SU-DHL-6 (cell line): Measurements from ENCODE around the gene CFDP1.

Experiments
- H2AFZ ChIP-seq: fragments of 200-600 bp; sonication (generic); 2 replicates; pipeline ENCODE4 v1.6.1; 2014; ENCODE audit warnings: low read depth, mild to moderate bottlenecking, moderate library complexity, mixed read lengths, antibody characterized with exemption, low read length; ENCODE audit not compliant: severe bottlenecking
- H3F3A ChIP-seq: fragments of 200-600 bp; shearing (Covaris generic); 2 replicates; pipeline ENCODE4 v1.6.0; 2016; ENCODE audit warnings: antibody characterized with exemption, mild to moderate bottlenecking; ENCODE audit not compliant: insufficient read depth
- H3K27ac ChIP-seq: fragments of 200-600 bp; sonication (generic); 2 replicates; pipeline ENCODE4 v1.5.1; 2016; ENCODE audit warnings: low read depth, mild to moderate bottlenecking, low read length, moderate library complexity, mixed read lengths
- H3K27me3 ChIP-seq: fragments of 200-600 bp; sonication (generic), shearing (Covaris generic); 2 replicates; pipeline ENCODE4 v1.6.0; 2014; ENCODE audit warnings: mild to moderate bottlenecking, low read length
- H3K36me3 ChIP-seq: fragments of 200-600 bp; sonication (generic); 2 replicates; pipeline ENCODE4 v1.6.1; 2014; ENCODE audit warnings: mild to moderate bottlenecking, low read length, mixed read lengths
- H3K4me2 ChIP-seq: fragments of 300-600, 200-600 bp; shearing (Covaris generic), sonication (generic); 2 replicates; pipeline ENCODE4 v1.6.0; 2014; ENCODE audit warnings: low read length, low read depth, mild to moderate bottlenecking; ENCODE audit not compliant: poor library complexity, severe bottlenecking
- H3K4me3 ChIP-seq: fragments of 200-600 bp; sonication (generic); 2 replicates; pipeline ENCODE4 v1.5.1; 2014; ENCODE audit warnings: antibody characterized with exemption, low read length, mild to moderate bottlenecking, mixed read lengths; ENCODE audit not compliant: insufficient read depth, poor library complexity, severe bottlenecking
- H3K79me2 ChIP-seq: fragments of 200-600 bp; sonication (generic); 2 replicates; pipeline ENCODE4 v1.6.1; 2014; ENCODE audit warnings: mild to moderate bottlenecking, low read length, moderate library complexity; ENCODE audit not compliant: insufficient read depth
- H3K9ac ChIP-seq: fragments of 200-600 bp; sonication (generic); 2 replicates; pipeline ENCODE4 v1.7.0; 2014; ENCODE audit warnings: mild to moderate bottlenecking, low read length
- H3K9me2 ChIP-seq: fragments of 200-600 bp; sonication (generic); replicated peaks from 2 replicates; pipeline ENCODE4 v1.6.1; 2014; ENCODE audit warnings: low read length; ENCODE audit not compliant: insufficient read depth
- H3K9me3 ChIP-seq: fragments of 200-600 bp; sonication (generic); 2 replicates; pipeline ENCODE4 v1.6.1; 2014; ENCODE audit warnings: low read length, mixed read lengths; ENCODE audit not compliant: insufficient read depth
- H4K20me1 ChIP-seq: fragments of 200-600 bp; sonication (generic); 2 replicates; pipeline ENCODE4 v1.6.1; 2014; ENCODE audit warnings: low read depth, mild to moderate bottlenecking, antibody characterized with exemption, low read length, moderate library complexity, mixed read lengths
- CTCF ChIP-seq: fragments of 200-600 bp; sonication (generic); IDR thresholded peaks from one replicate; pipeline ENCODE4 v1.5.1; 2017; ENCODE audit warnings: antibody characterized with exemption, mild to moderate bottlenecking, low read length, moderate library complexity; ENCODE audit not compliant: insufficient read depth, poor library complexity, severe bottlenecking
- EZH2phosphoT487 ChIP-seq: fragments of 200-600 bp; sonication (generic), shearing (Covaris generic); conservative IDR thresholded peaks from 2 replicates; pipeline ENCODE4 v1.6.1; 2018; ENCODE audit warnings: mild to moderate bottlenecking, antibody characterized with exemption, low read length, moderate library complexity, mixed read lengths

CFDP1 gene

DNA sequence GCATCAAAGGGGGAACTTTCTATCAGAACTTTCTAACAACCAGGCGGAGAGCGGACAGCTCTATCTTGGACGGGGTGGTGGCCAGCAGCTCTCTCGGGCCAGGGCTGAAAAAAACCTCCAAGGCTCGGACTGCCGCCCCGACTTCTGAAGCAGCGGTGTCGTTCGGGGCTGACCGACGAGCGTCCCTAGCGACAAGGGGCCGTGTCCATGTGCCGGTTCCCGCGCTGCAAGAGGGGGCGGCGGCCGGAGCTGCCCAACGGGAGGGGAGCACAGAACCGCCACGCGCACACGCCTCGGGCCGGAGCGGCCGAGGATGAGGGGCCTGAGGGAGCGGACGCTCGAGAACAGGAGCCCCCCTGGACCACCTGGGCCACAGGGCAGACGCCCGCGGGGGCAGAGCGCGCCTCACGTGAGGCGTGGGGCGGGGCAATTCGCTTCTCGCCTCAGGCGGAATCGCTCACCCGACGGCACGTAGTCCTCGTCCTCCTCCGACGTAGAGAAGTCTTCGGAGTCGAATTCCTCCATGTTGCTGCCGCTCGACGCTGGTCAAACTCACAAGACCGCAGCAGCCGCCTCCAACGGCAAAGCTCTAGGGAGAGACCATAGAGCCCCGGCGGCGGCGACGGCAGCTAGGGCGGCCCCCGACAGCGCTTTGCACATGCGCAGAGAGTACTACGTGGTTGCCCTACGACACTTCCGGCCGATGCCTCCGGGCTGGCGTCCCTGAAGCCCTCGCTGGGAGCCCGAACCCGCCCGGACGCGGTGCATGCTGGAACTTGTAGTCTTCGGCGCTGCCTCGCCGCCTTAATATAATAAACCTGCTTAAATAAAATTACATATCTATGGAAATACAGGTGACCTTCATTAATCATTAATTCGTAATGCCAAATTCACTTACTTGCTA, at the start of gene CFDP1:
TSS of gene CFDP1 (minus strand) at position 676 of the 904 bp plus-strand sequence. CDS start at position 525, 151 bp downstream.
- Histone ChIP-seq H3K4me3 (peak within 1 kb of the TSS; percentile 92), H3K9me2 (no peaks in the 10 kb centered on the region), H3F3A (peaks cover 12% of the 10 kb centered on the region), H3K27ac (peak within 1 kb of the TSS; percentile 64), H2AFZ (peak within 1 kb of the TSS; percentile 99), H3K4me2 (peak within 1 kb of the TSS; percentile 97), H3K9ac (peak within 1 kb of the TSS; percentile 70), H3K27me3 (no peaks in the 10 kb centered on the region), H3K9me3 (no peaks in the 10 kb centered on the region), H3K79me2 (peaks cover 36% of the 10 kb centered on the region), H3K36me3 (no peaks in the 10 kb centered on the region), H4K20me1 (no peaks in the 10 kb centered on the region)
- TF ChIP-seq EZH2phosphoT487 (no peak), CTCF (no peak)

GRCh38 chr16:75482434-75483205, 49.3 kb upstream of the CFDP1 start:
- peaks cover 14% of the 10 kb centered on the region for H3F3A ChIP-seq
- no peak overlapping the region for H3K27ac ChIP-seq
- H3K4me3 ChIP-seq: no peak overlapping the region
- H3K27me3 ChIP-seq: no peaks in the 10 kb centered on the region
- no peak for TF ChIP-seq EZH2phosphoT487
- no peak for TF ChIP-seq CTCF
- H3K9ac ChIP-seq: no peak overlapping the region
- no peak overlapping the region for H3K4me2 ChIP-seq
- no peaks in the 10 kb centered on the region for H4K20me1 ChIP-seq
- no peaks in the 10 kb centered on the region for H3K36me3 ChIP-seq
- H3K79me2 ChIP-seq: no peaks in the 10 kb centered on the region
- no peaks in the 10 kb centered on the region for H3K9me3 ChIP-seq
- H2AFZ ChIP-seq: no peak overlapping the region
- H3K9me2 ChIP-seq: no peaks in the 10 kb centered on the region

DNA sequence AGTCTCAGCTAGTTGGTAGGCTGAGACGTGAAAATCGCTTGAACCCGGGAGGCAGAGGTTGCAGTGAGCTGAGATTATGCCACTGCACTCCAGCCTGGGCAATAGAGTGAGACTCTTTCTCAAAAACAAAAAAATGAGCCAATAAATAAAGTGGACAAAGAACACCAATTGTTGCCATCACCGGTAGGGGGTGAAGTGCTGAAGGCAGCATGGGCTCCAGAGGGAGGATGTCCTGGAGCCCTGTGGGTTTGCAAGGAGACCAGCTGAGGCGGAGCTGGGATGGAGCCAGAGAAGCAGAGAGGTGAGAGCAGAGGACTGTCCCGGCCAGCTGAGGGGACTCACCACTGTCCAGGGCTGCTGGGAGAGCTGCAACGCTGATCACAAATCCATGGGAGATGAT, 48.2 kb upstream of the CFDP1 start:
- Histone ChIP-seq H3K79me2 (no peaks in the 10 kb centered on the region), H3K9ac (no peak overlapping the region), H3K9me2 (no peaks in the 10 kb centered on the region), H2AFZ (no peak overlapping the region), H4K20me1 (no peaks in the 10 kb centered on the region), H3K4me2 (no peak overlapping the region), H3K36me3 (no peaks in the 10 kb centered on the region), H3K27me3 (no peaks in the 10 kb centered on the region), H3K9me3 (no peaks in the 10 kb centered on the region), H3K4me3 (no peak overlapping the region), H3F3A (peaks cover 14% of the 10 kb centered on the region), H3K27ac (no peak overlapping the region)
- TF ChIP-seq EZH2phosphoT487: no peak
- TF ChIP-seq CTCF: no peak
